ENCODE results near the gene PPP1R27.

PPP1R27 gene

DNA sequence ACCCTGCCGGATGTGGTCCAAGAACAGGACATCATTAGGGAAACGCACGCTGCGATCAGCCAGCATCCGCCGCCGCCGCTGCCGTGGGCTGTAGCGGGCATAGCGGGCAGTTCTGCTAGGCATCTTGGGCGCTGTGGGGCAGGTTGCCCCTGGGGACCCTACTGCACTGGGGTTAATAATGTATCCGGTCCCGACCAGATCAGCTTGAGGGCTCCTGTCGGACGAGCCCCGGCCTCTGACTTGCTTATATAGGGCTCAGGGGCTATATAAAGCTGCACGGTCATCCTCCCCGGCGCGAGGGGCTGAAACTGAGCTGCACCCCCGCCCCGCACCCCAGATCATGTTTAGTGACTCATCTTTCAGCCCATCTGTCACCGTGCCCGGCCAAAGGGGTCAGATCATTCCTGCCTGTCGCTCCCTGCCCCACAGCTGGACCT, at the start of gene PPP1R27:
Gene PPP1R27 (minus strand): TSS at position 220 of the 437 bp plus-strand sequence. CDS start 97 bp downstream, at position 123.
- no peak for DNase-seq (ENCODE audit: low spot score)

DNA sequence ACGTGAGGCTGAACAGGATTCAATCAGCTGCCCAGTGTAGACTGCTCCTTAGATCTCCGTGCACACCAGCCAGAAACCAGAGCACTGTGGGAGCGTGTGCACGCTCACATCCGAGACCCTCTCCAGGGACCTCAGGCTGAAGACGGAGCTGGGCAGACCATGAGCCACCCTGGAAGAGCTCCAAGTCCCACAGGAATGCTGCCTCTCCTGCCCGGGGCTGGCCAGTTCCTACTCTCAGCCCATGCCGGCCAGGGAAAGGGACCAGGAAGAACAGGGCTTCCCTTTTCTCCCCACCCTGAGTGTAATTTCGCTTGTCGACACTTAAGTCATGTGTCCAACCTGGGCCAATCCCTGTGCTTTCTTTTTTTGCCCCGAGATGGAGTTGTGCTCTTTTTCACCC, 49.7 kb upstream of the PPP1R27 start:
- DNase-seq (ENCODE audit: low spot score), result no peak

- DNase-seq (ENCODE audit: low spot score), result no peak
These were observed 44.3 kb upstream of the PPP1R27 start for GRCh38 chr17:81879121-81879520.

- DNase-seq (ENCODE audit: low spot score), result no peak
These were observed 43.4 kb upstream of the PPP1R27 start for GRCh38 chr17:81878294-81878693.

DNA sequence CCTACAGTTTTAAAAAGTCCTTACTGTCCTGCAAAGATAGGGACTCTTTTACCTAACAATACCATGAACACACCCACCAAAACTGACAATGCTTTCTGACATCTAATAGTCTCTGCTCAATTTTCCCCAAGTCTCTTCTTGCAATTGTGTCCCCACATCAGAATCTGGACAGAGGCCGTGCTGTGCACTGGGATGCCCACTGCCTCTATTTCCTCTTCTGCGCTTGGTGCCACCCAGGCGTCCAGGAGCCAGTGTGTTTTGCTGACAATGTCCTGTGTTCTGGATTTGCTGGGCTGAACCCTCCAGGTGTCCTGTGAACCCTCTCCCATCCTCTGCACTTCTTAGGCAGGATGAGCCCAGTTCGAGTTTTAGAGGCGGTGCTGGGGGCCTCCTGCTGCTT, 42.7 kb upstream of the PPP1R27 start:
- no peak for DNase-seq (ENCODE audit: low spot score)

DNA sequence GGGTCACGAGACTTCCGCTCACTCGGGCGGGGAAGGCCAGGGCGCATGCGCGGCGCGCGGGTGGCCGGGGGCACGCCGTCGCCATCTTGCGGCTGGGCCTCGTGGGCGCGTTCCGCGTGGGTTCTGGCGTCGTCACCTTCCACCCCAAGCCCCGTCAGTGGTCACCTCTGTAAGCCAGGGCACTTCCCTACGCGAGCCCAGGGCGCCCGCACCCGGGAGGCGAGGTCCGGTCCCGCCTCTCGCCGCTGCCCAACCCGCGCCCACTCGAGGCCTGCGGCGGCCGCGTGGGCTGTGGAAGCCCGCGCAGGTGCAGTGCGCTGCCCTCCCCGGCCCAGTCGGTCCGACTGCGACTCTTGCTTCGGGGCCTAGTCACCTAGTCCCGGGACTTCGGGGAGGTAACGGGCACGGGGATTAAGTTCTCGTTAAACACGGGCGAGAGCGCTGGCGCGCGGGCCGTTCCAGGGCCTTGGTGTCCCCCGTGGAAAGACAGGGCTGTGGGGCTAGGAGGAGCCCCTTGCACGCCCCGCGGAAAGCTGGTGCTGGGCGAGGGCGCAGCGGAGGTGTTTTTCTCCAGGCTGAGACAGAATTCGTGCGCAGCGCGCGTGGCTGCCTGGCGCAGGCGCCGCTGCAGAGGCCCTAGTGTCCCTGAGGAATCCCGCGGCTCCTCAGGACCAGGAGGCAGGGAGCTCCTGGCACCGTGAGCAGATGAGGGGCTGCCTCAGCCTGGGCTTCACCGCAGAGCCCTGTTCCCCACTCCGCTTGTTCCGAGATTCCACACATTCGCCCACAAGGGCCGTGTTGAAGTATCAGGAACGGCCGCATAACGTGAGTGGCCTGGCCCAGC, 36.8 kb upstream of the PPP1R27 start:
- peak; percentile 90 for DNase-seq (ENCODE audit: low spot score)

- DNase-seq (ENCODE audit: low spot score), result no peak
These were observed 36.1 kb upstream of the PPP1R27 start, which contains the start of gene ARHGDIA for GRCh38 chr17:81870981-81871386. Gene ARHGDIA, minus strand, starts transcription at chr17:81871337. Its CDS starts 1,407 bp downstream, at chr17:81869930.

DNA sequence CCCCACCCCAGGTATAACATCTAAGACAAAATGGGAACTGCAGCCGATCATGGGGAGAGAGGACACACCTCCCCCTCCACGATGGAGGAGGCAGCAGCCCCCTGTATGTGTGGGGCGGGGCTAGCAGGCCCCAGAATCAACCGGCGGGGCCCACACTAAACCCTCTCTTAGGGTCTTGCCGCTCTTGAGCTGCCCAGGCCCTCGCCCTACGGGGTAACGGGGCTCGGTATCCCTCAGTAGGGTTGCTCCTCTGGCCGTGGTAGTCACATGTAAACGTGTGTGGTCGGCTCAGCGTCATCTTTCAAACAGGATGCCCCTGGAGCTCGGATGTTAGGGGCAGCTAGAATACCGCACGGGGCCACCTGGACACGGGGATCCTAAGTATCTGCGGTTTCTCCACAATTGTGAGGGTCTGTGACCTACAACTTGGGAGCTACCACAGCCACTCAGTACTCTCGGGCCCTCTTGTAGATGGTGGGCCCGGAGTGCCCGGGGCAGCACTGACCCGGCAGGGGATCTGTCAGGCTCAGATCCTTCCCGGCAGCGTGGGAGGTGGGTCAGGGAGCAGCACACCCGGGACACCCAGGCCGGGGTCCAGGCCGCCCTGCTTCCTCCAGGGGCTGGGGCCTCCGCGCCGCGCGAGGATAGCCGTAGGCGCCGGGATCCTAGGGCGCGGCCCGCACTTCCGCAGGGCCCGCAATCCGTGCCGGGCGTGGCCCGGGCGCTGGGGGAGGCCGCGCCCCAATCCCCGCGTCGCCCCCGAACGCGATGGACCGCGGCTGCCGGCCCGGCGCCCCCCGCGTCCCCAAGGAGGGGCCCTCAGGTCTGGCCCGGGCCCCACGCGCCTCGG, 35.5 kb upstream of the PPP1R27 start:
- DNase-seq (ENCODE audit: low spot score), result no peak

GRCh38 chr17:81869221-81870130, 34.6 kb upstream of the PPP1R27 start:
- no peak for DNase-seq (ENCODE audit: low spot score)

DNA sequence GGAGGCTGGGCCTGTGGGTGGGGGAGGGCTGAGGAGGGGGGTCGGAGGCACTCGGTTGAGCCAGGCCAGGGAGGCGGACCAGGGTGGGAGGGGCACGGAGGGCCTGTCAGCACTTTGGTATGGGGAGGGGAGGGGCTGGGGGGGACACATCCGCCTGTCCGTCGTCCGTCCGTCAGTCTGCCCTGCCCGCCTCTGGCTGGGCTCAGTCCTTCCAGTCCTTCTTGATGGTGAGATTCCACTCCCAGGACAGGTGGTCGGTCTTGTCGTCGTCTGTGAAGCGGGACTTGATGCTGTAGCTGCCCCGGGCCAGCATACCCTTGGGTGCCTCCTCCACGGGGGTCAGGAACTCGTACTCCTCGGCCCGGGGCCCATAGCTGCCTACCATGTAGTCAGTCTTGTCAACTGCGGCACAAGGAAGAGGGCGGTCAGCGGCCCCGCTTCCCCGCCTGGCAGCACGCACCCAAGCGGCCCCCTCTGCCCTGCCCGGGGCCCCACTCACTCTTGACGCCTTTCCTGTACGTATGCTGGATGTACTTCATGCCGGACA, 33.9 kb upstream of the PPP1R27 start:
- DNase-seq (ENCODE audit: low spot score), result no peak

DNA sequence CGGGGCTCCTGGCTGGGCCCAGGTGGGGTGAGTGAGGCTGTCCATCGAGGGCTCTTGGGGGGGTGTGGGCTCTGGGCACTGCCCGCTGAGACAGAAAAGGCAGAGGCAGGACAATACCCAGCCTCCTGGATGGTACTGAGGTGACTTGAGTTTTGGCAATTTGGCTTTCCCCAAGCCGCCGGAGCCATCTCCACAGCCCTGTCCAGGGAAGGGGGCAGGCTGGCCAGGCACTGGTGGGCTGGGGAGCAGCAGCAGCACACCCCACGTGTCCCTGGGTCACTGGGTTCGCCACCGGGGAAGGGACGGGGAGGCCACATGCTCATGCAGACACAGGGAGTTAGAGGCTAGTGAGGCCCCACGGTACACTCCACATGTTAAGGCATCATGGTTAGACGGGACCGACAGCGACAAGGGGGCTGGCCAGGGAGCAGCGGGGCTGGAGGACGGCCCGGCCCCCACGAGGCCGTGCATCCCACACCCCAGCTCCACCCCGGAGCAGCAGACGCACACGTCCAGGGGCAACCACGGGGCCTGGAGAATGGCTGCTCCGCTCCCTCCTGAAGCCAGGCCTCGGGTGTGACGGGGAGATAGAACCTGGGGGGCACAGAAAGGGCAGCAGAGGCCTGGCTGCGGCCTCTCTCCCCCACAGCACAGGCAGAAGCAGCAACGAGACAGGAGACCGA, 33.3 kb upstream of the PPP1R27 start:
- no peak for DNase-seq (ENCODE audit: low spot score)

GRCh38 chr17:81867170-81867990, 32.5 kb upstream of the PPP1R27 start:
- DNase-seq (ENCODE audit: low spot score), result no peak

GRCh38 chr17:81866440-81867169, 31.8 kb upstream of the PPP1R27 start:
- DNase-seq (ENCODE audit: low spot score), result no peak

DNA sequence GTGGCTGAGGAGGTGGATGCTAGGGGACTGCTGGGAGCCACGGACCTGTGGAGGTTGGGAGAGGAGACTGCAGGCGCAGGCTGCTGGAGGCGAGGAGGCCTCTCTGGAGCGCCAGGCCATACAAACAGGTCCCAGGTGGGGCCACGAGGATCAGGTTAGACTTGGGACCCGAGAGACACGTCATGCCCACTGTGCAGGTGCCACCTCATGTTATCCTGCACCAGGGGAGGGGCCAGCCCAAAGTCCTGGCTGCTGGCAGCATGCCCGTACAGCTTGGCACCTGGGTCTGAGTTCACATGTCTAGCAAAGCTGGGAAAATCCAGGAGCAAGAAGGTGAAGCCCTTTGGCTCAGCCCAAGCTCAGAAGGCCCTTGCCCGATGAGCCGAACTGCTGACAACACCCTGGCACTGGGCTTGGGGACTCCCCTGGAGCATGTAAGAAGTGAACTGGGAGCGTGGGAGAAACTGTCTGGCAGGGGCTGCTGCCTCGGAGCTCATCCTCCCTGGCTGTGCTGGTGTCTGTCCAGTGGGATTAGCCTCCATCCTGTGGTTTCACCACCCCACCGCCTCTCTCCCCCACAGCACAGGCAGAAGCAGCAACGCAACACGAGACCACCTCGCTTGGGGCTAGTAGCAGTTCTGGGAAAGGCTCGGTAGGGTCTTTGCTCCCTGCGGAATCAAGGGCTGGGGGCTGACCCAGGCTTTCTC, 31.0 kb upstream of the PPP1R27 start:
- DNase-seq (ENCODE audit: low spot score), result no peak

DNA sequence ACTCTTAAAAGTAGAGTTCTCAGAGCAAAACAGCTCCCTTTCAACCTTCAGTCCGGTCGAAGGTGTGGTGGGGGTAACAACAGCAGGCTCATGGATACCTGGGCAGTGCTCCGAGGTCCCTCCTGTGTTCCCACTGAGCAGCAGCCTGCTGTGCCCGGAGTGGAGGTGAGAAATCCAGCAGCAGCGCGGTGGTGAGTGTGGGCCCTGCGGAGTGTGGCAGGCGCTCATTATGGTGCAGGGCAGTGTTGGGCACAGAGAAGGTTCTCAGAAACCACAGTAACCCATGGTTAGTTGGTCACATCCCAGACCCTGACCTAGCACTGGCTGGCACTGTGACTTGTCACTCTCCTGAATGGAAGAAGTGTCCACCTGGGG, 30.5 kb upstream of the PPP1R27 start:
- DNase-seq (ENCODE audit: low spot score), result no peak

DNA sequence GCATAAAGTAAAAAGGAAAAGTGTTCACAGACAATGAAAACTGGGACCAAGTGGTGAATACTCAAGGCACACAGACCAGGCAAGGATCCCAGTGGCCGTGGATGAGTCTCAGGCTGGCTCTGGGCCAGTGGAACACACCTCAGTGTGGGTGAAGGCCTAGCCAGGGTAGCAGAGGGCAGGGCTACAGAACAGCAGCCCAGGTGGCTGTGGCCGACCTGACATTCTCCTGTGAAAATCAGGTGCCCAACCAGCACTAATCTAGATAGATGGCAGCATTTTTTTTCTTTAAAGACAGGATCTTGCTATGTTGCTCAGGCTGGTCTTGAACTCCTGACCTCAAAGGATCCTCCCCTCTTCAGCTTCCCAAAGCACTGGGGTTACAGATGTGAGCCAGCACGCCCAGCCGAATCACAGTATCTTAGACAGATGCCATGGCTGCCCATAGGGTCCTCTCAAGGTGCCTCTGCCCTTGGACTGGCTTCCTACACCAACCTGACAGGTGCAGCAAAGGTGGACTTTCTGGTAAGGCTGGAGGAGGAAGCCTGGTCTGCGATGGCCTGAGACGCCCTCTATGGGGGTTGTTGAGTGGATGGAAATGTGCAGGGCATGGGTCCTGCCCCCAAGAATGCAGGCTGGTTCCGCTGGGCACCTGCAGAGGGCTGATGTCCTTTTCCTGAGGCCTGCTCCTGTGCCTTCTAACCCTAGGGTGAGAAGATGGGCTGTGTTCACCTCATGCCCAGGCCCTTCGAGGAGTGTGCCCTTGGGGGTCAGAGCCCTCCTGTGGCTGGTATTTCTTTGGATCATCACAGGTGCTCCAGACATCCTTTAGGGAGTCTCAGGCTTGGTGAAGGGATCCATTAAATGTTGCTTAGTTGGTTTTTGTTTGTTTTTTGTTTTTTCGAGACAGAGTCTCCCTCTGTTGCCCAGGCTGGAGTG, 29.3 kb upstream of the PPP1R27 start:
- DNase-seq (ENCODE audit: low spot score), result no peak

GRCh38 chr17:81863123-81863675, 28.3 kb upstream of the PPP1R27 start:
- DNase-seq (ENCODE audit: low spot score), result no peak

All from COLO829 (cell line).